Body of pancreas (tissue), 4 donors: ENCODE data around the gene HSPA12B. TPM values are rescaled to one million over a fixed set of nuclear protein-coding genes. Genes with fewer than 3 reads are reported as not detected.
A peak's percentile ranks its signal among the peaks of the same experiment; 100 is the strongest.

ENCODE experiments used
- ATAC-seq: fragments of 150-250 bp; one replicate; pipeline ENCODE4 v1.9.1; 2016
- DNase-seq, 4 donors: peaks; one replicate each; pipeline ENCODE4 v3.0.0-alpha.2; 2019
- H3K27ac ChIP-seq, 4 donors: fragments of 200-600 bp; sonication (generic); 1 replicate in 3 of 4; 2 replicates in 1 of 4; pipeline versions ENCODE4 v1.5.1 to v1.6.1; 2016 to 2019; ENCODE audit warnings: mild to moderate bottlenecking in 1 of 4, mixed read lengths in 1 of 4, moderate library complexity in 1 of 4
- H3K27me3 ChIP-seq, 2 donors: fragments of 200-600 bp; sonication (generic); one replicate each; pipeline ENCODE4 v1.6.0; 2016; ENCODE audit warnings: mild to moderate bottlenecking in 1 of 2
- H3K36me3 ChIP-seq, 2 donors: fragments of 200-600 bp; sonication (generic); replicated peaks in 1 of 2; 2 replicates each; pipeline ENCODE4 v1.5.1; 2016; ENCODE audit warnings: low read depth in 2 of 2; ENCODE audit not compliant: insufficient read depth in 1 of 2
- H3K4me1 ChIP-seq: fragments of 200-600 bp; sonication (generic); one replicate; pipeline ENCODE4 v1.6.0; 2016
- H3K4me3 ChIP-seq, 2 donors: fragments of 200-600 bp; sonication (generic); 1 replicate in 1 of 2; 2 replicates in 1 of 2; pipeline ENCODE4 v1.5.1; 2016 to 2019
- H3K9me3 ChIP-seq, 3 donors: fragments of 200-600 bp; sonication (generic); 1 replicate in 2 of 3; 2 replicates in 1 of 3; pipeline ENCODE4 v1.5.1; 2016
- POLR2A ChIP-seq, 3 donors: fragments of 450-650 bp; IDR thresholded peaks; one replicate each; pipeline ENCODE4 v1.6.1; 2016; ENCODE audit warnings: antibody characterized with exemption in 3 of 3, mild to moderate bottlenecking in 2 of 3
- WGBS, 2 donors: methylation state at CpG; one replicate each; pipeline ENCODE4 v1.1.5; 2017; 5-methylcytosine and 5-hydroxymethylcytosine counted together
- intact Hi-C: fragments of 100-400 bp; cut with DNase I; formaldehyde crosslinking; loops from one replicate; pipeline ENCODE4 v1.15.1; 2023
- total RNA-seq, 2 donors: library from RNA; depleted of rRNA; stranded (reverse); fragments of >200 nt; gene quantifications; one replicate each; pipeline ENCODE4 v1.1.0, GENCODE V29; 2016
- TF ChIP-seq, protein P1 (sequence below), 7 experiments: fragments of 450-650 bp in 4 of 7; fragments of 200-600 bp in 3 of 7; sonication (generic) in 3 of 7; IDR thresholded peaks; one replicate each; pipeline ENCODE4 v1.5.1; 2016 to 2019; ENCODE audit warnings: antibody characterized with exemption in 7 of 7

The HSPA12B gene
- total RNA-seq, 2 donors from 2014 or later = 3.3 to 4.4 TPM

DNA sequence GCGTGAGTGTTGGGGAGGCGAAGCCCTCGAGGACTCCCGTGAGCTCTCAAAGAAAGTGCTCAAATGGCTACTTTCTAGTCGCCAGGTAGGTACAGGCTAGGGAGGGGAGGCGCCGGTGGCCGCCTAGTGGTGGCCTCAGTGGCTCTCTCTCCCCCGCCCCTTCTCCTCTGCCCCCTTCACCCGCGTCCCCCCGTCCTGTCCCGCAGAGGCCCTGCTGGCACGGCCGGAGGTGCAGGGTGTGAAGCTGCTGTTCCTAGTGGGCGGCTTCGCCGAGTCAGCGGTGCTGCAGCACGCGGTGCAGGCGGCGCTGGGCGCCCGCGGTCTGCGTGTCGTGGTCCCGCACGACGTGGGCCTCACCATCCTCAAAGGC is 18.8 kb downstream of the HSPA12B start:
- H3K4me3 ChIP-seq = no peak overlapping the region
- DNase-seq (no peak), ATAC-seq (no peak)
- intact Hi-C loops = no loop called here
- H3K27ac ChIP-seq = no peak overlapping the region
- H3K4me1 ChIP-seq = peaks cover 32% of the 10 kb centered on the region
- H3K9me3 ChIP-seq = no peaks in the 10 kb centered on the region
- H3K27me3 ChIP-seq = peaks cover 0 to 13% of the 10 kb centered on the region in 2 donors
- WGBS, 2 donors = 46 to 66% methylated on average over 4 to 20 of the region's 31 CpGs
- no peak for TF ChIP-seq POLR2A (IDR thresholded peaks at IDR 0.05)
- TF ChIP-seq, protein P1, sequence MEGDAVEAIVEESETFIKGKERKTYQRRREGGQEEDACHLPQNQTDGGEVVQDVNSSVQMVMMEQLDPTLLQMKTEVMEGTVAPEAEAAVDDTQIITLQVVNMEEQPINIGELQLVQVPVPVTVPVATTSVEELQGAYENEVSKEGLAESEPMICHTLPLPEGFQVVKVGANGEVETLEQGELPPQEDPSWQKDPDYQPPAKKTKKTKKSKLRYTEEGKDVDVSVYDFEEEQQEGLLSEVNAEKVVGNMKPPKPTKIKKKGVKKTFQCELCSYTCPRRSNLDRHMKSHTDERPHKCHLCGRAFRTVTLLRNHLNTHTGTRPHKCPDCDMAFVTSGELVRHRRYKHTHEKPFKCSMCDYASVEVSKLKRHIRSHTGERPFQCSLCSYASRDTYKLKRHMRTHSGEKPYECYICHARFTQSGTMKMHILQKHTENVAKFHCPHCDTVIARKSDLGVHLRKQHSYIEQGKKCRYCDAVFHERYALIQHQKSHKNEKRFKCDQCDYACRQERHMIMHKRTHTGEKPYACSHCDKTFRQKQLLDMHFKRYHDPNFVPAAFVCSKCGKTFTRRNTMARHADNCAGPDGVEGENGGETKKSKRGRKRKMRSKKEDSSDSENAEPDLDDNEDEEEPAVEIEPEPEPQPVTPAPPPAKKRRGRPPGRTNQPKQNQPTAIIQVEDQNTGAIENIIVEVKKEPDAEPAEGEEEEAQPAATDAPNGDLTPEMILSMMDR (IDR thresholded peaks at IDR 0.05) = no peak
- H3K36me3 ChIP-seq = no peaks in the 10 kb centered on the region

DNA sequence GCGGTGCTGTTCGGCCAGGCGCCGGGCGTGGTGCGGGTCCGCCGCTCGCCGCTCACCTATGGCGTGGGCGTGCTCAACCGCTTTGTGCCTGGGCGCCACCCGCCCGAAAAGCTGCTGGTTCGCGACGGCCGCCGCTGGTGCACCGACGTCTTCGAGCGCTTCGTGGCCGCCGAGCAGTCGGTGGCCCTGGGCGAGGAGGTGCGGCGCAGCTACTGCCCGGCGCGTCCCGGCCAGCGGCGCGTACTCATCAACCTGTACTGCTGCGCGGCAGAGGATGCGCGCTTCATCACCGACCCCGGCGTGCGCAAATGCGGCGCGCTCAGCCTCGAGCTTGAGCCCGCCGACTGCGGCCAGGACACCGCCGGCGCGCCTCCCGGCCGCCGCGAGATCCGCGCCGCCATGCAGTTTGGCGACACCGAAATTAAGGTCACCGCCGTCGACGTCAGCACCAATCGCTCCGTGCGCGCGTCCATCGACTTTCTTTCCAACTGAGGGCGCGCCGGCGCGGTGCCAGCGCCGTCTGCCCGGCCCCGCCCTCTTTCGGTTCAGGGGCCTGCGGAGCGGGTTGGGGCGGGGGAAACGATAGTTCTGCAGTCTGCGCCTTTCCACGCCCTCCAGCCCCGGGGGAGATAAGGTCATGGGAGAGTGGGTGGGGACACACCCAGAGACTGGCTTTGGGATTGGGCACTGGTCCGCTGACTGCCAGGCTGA is 19.3 kb downstream of the HSPA12B start:
- DNase-seq (peak; percentile 57 to 76 (median 63)), ATAC-seq (peak; percentile 50)
- no peak overlapping the region for H3K27ac ChIP-seq
- WGBS, 2 donors = 4 to 21% methylated on average over 2 to 94 of the region's 95 CpGs
- H3K27me3 ChIP-seq = peaks cover 0 to 13% of the 10 kb centered on the region in 2 donors
- no peaks in the 10 kb centered on the region for H3K36me3 ChIP-seq
- H3K9me3 ChIP-seq = no peaks in the 10 kb centered on the region
- TF ChIP-seq POLR2A (IDR thresholded peaks at IDR 0.05) = peak in 1 of 3 donors; percentile 11
- TF ChIP-seq, protein P1 (IDR thresholded peaks at IDR 0.05) = no peak
- peaks cover 32% of the 10 kb centered on the region for H3K4me1 ChIP-seq
- H3K4me3 ChIP-seq = peak overlapping the region in 1 of 2 donors; percentile 16
- intact Hi-C loops = no loop called here

DNA sequence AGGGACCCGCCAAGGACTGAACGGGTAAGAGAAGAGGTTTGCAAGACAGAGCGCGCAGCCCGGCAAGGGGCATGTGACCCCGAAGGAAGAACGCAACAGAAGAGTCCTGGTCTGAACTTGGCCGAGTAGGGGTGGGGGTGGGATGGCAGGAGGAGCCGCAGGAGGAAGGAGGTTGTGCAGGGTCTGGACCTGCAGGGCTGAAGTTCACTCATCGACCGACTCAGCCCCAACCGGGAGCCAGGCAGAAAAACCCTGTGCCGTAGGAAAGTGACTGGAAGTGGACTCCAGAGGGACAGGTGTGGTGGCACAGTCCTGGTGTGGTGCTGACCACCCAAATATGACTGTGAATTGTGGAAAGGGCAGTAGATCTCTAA is 19.9 kb downstream of the HSPA12B start:
- intact Hi-C loops = no loop called here
- DNase-seq (no peak), ATAC-seq (no peak)
- Histone ChIP-seq H3K9me3 (no peaks in the 10 kb centered on the region), H3K27me3 (peaks cover 0 to 13% of the 10 kb centered on the region in 2 donors), H3K36me3 (no peaks in the 10 kb centered on the region), H3K4me1 (peaks cover 32% of the 10 kb centered on the region), H3K27ac (no peak overlapping the region), H3K4me3 (no peak overlapping the region)
- TF ChIP-seq POLR2A (IDR thresholded peaks at IDR 0.05) = no peak
- TF ChIP-seq, protein P1 (IDR thresholded peaks at IDR 0.05) = no peak
- 18 to 29% methylated on average over 13 of the region's 13 CpGs for WGBS, 2 donors

DNA sequence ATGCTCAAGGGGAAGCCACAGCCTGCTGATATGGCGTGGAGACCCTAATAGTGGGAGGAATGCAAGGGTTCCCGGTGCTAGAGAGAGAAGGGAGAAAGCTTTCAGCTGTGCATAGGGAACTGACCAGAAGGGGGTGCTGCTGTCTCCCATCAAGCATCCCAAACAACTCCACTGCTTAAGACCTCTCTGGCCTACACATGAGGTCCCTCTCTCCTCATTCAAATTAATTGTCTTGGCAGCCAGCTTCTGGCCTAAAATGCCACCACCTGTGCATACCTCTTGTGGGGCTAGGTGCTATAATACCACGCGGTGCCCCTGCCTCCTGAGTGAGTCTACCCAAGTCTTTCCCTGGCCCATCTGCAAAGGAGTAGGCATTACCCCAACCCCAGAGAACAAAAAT is 20.6 kb downstream of the HSPA12B start:
- intact Hi-C loops = no loop called here
- Histone ChIP-seq H3K36me3 (no peaks in the 10 kb centered on the region), H3K4me3 (no peak overlapping the region), H3K4me1 (peaks cover 32% of the 10 kb centered on the region), H3K9me3 (no peaks in the 10 kb centered on the region), H3K27me3 (peaks cover 0 to 13% of the 10 kb centered on the region in 2 donors), H3K27ac (no peak overlapping the region)
- ATAC-seq = peak; percentile 60
- peak; percentile 58 to 74 (median 70) for DNase-seq
- TF ChIP-seq POLR2A (IDR thresholded peaks at IDR 0.05) = no peak
- TF ChIP-seq, protein P1 (IDR thresholded peaks at IDR 0.05) = peak; percentile 41 to 69 (median 56)
- WGBS, 2 donors = 43 to 57% methylated on average over 4 of the region's 4 CpGs
